Smooth muscle cell (in vitro differentiated cells): ENCODE data around the gene LCLAT1. TPM values are rescaled to one million over a fixed set of nuclear protein-coding genes. Genes with fewer than 3 reads are reported as not detected.

ENCODE experiments used
- DNase-seq: peaks from one replicate; lab custom pipeline; 2025; ENCODE audit not compliant: unreplicated experiment; lab: John Stamatoyannopoulos, UW
- H2AFZ ChIP-seq: fragments of 200-600 bp; sonication (generic); 2 replicates; pipeline ENCODE4 v1.6.0; 2016; ENCODE audit warnings: antibody characterized with exemption, low read depth, mild to moderate bottlenecking
- H3F3A ChIP-seq: fragments of 200-600 bp; sonication (generic); 2 replicates; pipeline ENCODE4 v1.6.0; 2017; ENCODE audit warnings: antibody characterized with exemption, low read depth
- H3K27ac ChIP-seq: fragments of 200-600 bp; sonication (generic); 2 replicates; pipeline ENCODE4 v1.5.1; 2016; ENCODE audit warnings: low read depth, mild to moderate bottlenecking
- H3K27me3 ChIP-seq: fragments of 200-600 bp; sonication (generic); 2 replicates; pipeline ENCODE4 v1.6.1; 2016; ENCODE audit warnings: low read depth, mild to moderate bottlenecking
- H3K36me3 ChIP-seq: fragments of 200-600 bp; sonication (generic); 2 replicates; pipeline ENCODE4 v1.5.1; 2016; ENCODE audit warnings: low read depth
- H3K4me1 ChIP-seq: fragments of 200-600 bp; sonication (generic); 2 replicates; pipeline ENCODE4 v1.5.1; 2016; ENCODE audit warnings: low read depth
- H3K4me2 ChIP-seq: fragments of 200-600 bp; sonication (generic); 2 replicates; pipeline ENCODE4 v1.6.0; 2016; ENCODE audit warnings: mild to moderate bottlenecking
- H3K4me3 ChIP-seq: fragments of 200-600 bp; sonication (generic); 2 replicates; pipeline ENCODE4 v1.5.1; 2016; ENCODE audit warnings: mild to moderate bottlenecking
- H3K79me2 ChIP-seq: fragments of 200-600 bp; sonication (generic); 2 replicates; pipeline ENCODE4 v1.6.0; 2016; ENCODE audit warnings: low read depth, mild to moderate bottlenecking
- H3K9ac ChIP-seq: fragments of 200-600 bp; sonication (generic); 2 replicates; pipeline ENCODE4 v1.6.0; 2016; ENCODE audit warnings: low read depth
- H3K9me3 ChIP-seq: fragments of 200-600 bp; sonication (generic); replicated peaks from 2 replicates; pipeline ENCODE4 v1.5.1; 2016; ENCODE audit warnings: low read depth
- H4K20me1 ChIP-seq: fragments of 200-600 bp; sonication (generic); 2 replicates; pipeline ENCODE4 v1.6.0; 2016; ENCODE audit warnings: low read depth
- WGBS: methylation state at CpG from one replicate; pipeline ENCODE4 v1.1.7; 2016; ENCODE audit warnings: low lambda C conversion rate; 5-methylcytosine and 5-hydroxymethylcytosine counted together
- polyA plus RNA-seq: library from polyadenylated mRNA; unstranded; fragments of >200 nt; fragmentation: Nextera tagmentation; extraction: Ambion mirVana; gene quantifications from 2 replicates; pipeline ENCODE4 v1.2.1, GENCODE V29; 2016
- total RNA-seq: library from RNA; depleted of rRNA; stranded (reverse); fragments of >200 nt; gene quantifications from 2 replicates; pipeline ENCODE4 v1.2.3, GENCODE V29; 2014
- TF ChIP-seq, protein P1 (sequence below): fragments of 200-600 bp; sonication (generic); IDR thresholded peaks from 2 replicates; pipeline ENCODE4 v1.5.1; 2017; ENCODE audit warnings: borderline replicate concordance, mild to moderate bottlenecking, antibody characterized with exemption; ENCODE audit not compliant: insufficient read depth, poor library complexity, severe bottlenecking

Gene LCLAT1
- total and polyA plus RNA-seq, 2 experiments from 2014 or later: 2.6 to 11.7 TPM

DNA sequence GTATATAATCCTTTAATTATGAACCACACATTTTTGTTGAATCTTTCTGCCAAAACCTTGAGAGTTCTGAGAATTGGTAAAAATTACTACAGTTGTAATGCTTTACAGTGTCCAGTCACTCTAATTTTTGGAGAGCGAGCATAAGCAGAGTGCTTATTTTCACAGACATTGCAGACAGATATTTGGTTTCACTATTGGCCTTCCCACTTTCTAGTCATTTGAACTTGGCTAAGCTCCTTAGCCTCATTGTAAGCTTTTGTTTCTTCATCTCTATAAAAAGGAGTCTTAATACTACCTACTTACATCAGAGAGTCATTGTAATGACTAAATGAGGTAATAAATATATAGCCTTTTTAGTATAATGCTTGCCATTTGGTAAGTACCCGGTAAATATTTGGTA, 80.4 kb downstream of the LCLAT1 start:
- no peak overlapping the region for H3K4me3 ChIP-seq
- H3K27ac ChIP-seq: peak overlapping the region; percentile 25
- no peaks in the 10 kb centered on the region for H3K9me3 ChIP-seq

DNA sequence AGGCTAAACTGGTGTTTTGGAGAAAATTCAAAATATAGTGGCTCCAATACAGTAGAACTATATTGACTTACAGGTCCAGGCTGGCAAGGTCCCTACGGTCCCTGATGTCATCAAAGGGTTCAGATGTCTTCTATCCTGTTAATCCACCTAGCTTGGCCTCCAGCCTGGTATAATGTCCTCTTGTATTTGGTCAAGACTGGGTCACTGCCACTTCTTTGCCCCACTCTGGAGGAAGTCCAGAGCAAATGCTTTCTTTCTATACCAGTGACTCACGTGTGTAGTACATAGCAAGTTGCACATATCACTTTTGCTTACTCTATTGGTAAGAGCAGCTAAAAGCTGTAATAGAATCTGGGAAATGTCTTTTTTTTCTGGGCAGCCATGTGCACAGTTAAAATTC, 80.8 kb downstream of the LCLAT1 start:
- H3K27ac ChIP-seq: peak overlapping the region; percentile 25
- WGBS: 82% methylated on average over 2 of the region's 2 CpGs

More for the DNA sequence above, 80.4 kb downstream of the LCLAT1 start:
- Histone ChIP-seq H3K4me2 (no peak overlapping the region), H3K79me2 (peaks cover 10% of the 10 kb centered on the region), H3K9ac (no peak overlapping the region), H3K36me3 (no peaks in the 10 kb centered on the region), H4K20me1 (no peaks in the 10 kb centered on the region), H2AFZ (no peak overlapping the region), H3F3A (no peaks in the 10 kb centered on the region), H3K4me1 (no peaks in the 10 kb centered on the region), H3K27me3 (no peaks in the 10 kb centered on the region)
- no peak for DNase-seq
- TF ChIP-seq, protein P1, sequence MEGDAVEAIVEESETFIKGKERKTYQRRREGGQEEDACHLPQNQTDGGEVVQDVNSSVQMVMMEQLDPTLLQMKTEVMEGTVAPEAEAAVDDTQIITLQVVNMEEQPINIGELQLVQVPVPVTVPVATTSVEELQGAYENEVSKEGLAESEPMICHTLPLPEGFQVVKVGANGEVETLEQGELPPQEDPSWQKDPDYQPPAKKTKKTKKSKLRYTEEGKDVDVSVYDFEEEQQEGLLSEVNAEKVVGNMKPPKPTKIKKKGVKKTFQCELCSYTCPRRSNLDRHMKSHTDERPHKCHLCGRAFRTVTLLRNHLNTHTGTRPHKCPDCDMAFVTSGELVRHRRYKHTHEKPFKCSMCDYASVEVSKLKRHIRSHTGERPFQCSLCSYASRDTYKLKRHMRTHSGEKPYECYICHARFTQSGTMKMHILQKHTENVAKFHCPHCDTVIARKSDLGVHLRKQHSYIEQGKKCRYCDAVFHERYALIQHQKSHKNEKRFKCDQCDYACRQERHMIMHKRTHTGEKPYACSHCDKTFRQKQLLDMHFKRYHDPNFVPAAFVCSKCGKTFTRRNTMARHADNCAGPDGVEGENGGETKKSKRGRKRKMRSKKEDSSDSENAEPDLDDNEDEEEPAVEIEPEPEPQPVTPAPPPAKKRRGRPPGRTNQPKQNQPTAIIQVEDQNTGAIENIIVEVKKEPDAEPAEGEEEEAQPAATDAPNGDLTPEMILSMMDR: no peak
- 97% methylated on average over 2 of the region's 2 CpGs for WGBS

GRCh38 chr2:30530346-30530745, 83.3 kb downstream of the LCLAT1 start:
- H3K27me3 ChIP-seq: no peaks in the 10 kb centered on the region
- no peaks in the 10 kb centered on the region for H3K4me1 ChIP-seq
- no peak for DNase-seq
- no peaks in the 10 kb centered on the region for H3F3A ChIP-seq
- no peak overlapping the region for H3K9ac ChIP-seq
- H4K20me1 ChIP-seq: no peaks in the 10 kb centered on the region
- H3K27ac ChIP-seq: no peak overlapping the region
- H3K4me2 ChIP-seq: no peak overlapping the region
- no peak overlapping the region for H3K4me3 ChIP-seq
- TF ChIP-seq, protein P1: no peak
- no peak overlapping the region for H2AFZ ChIP-seq
- no peaks in the 10 kb centered on the region for H3K79me2 ChIP-seq
- H3K36me3 ChIP-seq: peaks cover 5% of the 10 kb centered on the region
- peaks cover under 1% of the 10 kb centered on the region for H3K9me3 ChIP-seq
- 92% methylated on average over 2 of the region's 2 CpGs for WGBS

More for the DNA sequence above, 80.8 kb downstream of the LCLAT1 start:
- no peaks in the 10 kb centered on the region for H3K36me3 ChIP-seq
- no peaks in the 10 kb centered on the region for H4K20me1 ChIP-seq
- peaks cover 10% of the 10 kb centered on the region for H3K79me2 ChIP-seq
- no peak for DNase-seq
- H2AFZ ChIP-seq: no peak overlapping the region
- no peaks in the 10 kb centered on the region for H3K27me3 ChIP-seq
- H3K9ac ChIP-seq: no peak overlapping the region
- H3K9me3 ChIP-seq: no peaks in the 10 kb centered on the region
- TF ChIP-seq, protein P1: no peak
- H3K4me2 ChIP-seq: no peak overlapping the region
- H3K4me3 ChIP-seq: no peak overlapping the region
- no peaks in the 10 kb centered on the region for H3K4me1 ChIP-seq
- H3F3A ChIP-seq: no peaks in the 10 kb centered on the region

DNA sequence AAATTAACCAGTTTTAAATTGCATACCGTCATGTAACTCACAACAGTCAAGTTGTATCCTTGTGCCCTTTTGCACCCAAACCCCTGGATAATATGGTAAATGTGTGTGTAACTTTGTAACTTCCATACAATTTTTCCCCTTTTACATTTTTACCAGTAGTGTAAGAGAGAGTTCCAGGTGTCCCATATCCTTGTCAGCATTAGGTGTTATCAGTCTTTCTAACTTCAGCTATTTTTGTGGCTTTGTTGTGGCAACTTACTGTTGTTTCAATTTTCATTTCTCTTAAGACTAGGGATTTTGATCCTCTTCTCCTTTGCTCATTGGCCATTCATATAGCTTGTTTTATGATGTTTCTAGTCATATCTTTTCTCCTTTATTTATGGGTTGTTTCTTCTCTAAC, 94.6 kb downstream of the LCLAT1 start:
- Histone ChIP-seq H3K36me3 (peaks cover 2% of the 10 kb centered on the region), H3K4me1 (no peaks in the 10 kb centered on the region), H3K4me3 (no peak overlapping the region), H2AFZ (no peak overlapping the region), H3K9me3 (peaks cover 7% of the 10 kb centered on the region), H3K79me2 (no peaks in the 10 kb centered on the region), H3K27me3 (no peaks in the 10 kb centered on the region), H3K9ac (no peak overlapping the region), H3F3A (no peaks in the 10 kb centered on the region), H3K27ac (no peak overlapping the region), H3K4me2 (no peak overlapping the region), H4K20me1 (no peaks in the 10 kb centered on the region)
- DNase-seq: no peak
- 98% methylated on average over 1 of the region's 1 CpG for WGBS
- TF ChIP-seq, protein P1: no peak
